GM18873 (cell line): Measurements from ENCODE around the gene GFRA1.

Experiments used
- ATAC-seq: cut with Tn5 transposase; IDR thresholded peaks from one replicate; pipeline ENCODE4 v1.9.1; 2021; ENCODE audit warnings: mild to moderate bottlenecking, moderate library complexity, moderate number of reproducible peaks; ENCODE audit not compliant: unreplicated experiment, low FRiP score

Gene GFRA1

GRCh38 chr10:116109881-116110280 lies 163.1 kb downstream of the GFRA1 start:
- no peak for ATAC-seq

GRCh38 chr10:116109481-116109880 lies 163.5 kb downstream of the GFRA1 start:
- ATAC-seq = no peak

- ATAC-seq = no peak
Measured at GRCh38 chr10:116108095-116108494, 164.9 kb downstream of the GFRA1 start.

- ATAC-seq = no peak
Measured at GRCh38 chr10:116106611-116107010, 166.4 kb downstream of the GFRA1 start.

- no peak for ATAC-seq
Measured at GRCh38 chr10:116105264-116105663, 167.7 kb downstream of the GFRA1 start.

GRCh38 chr10:116104210-116104932 lies 168.6 kb downstream of the GFRA1 start:
- ATAC-seq = no peak

GRCh38 chr10:116103668-116104067 lies 169.3 kb downstream of the GFRA1 start:
- ATAC-seq = no peak

- no peak for ATAC-seq
Measured at GRCh38 chr10:116101616-116102315, 171.2 kb downstream of the GFRA1 start.

- no peak for ATAC-seq
Measured at GRCh38 chr10:116100984-116101383, 172.0 kb downstream of the GFRA1 start.

- no peak for ATAC-seq
Measured at GRCh38 chr10:116099023-116099420, 174.0 kb downstream of the GFRA1 start.

GRCh38 chr10:116098411-116099022 lies 174.5 kb downstream of the GFRA1 start:
- ATAC-seq = no peak

- no peak for ATAC-seq
Measured at GRCh38 chr10:116097239-116097784, 175.7 kb downstream of the GFRA1 start.

- no peak for ATAC-seq
Measured at GRCh38 chr10:116096526-116096925, 176.5 kb downstream of the GFRA1 start.

GRCh38 chr10:116094356-116094755 lies 178.7 kb downstream of the GFRA1 start:
- no peak for ATAC-seq

- ATAC-seq = no peak
Measured at GRCh38 chr10:116093031-116093430, 180.0 kb downstream of the GFRA1 start.

GRCh38 chr10:116088985-116089384 lies 184.0 kb downstream of the GFRA1 start:
- ATAC-seq = no peak

GRCh38 chr10:116085323-116085722 lies 187.7 kb downstream of the GFRA1 start:
- no peak for ATAC-seq

- no peak for ATAC-seq
Measured at GRCh38 chr10:116084161-116084560, 188.8 kb downstream of the GFRA1 start.

- ATAC-seq = no peak
Measured at GRCh38 chr10:116083226-116083762, 189.7 kb downstream of the GFRA1 start.

GRCh38 chr10:116082762-116083161 lies 190.2 kb downstream of the GFRA1 start:
- ATAC-seq = no peak

- no peak for ATAC-seq
Measured at GRCh38 chr10:116082206-116082605, 190.8 kb downstream of the GFRA1 start.
